H1 (cell line): ENCODE results near the gene MRPL55. TPM values are rescaled to one million over a fixed set of nuclear protein-coding genes. Genes with fewer than 3 reads are reported as not detected.

Experiments
- CTCF ChIA-PET: fragments of 300-600 bp; sonication (Branson Sonifier 250); formaldehyde crosslinking; loops from one replicate; lab custom pipeline; 2021; ENCODE audit not compliant: partially characterized antibody; lab: Charles Lee
- POLR2A ChIA-PET: fragments of 300-600 bp; sonication (Branson Sonifier 250); formaldehyde crosslinking; loops from one replicate; lab custom pipeline; 2021; ENCODE audit warnings: inconsistent platforms; ENCODE audit not compliant: partially characterized antibody; lab: Charles Lee
- DNase-seq, 2 experiments: peaks; one replicate each; pipeline versions ENCODE4 v3.0.0 to v3.0.0-alpha.2; 2010 to 2022; ENCODE audit warnings: low spot score in 2 of 2, low read depth in 1 of 2, mixed read lengths in 1 of 2
- FAIRE-seq: peaks from 2 replicates; lab custom pipeline; 2011; peaks lifted over from hg19 to GRCh38; lab: Jason Lieb, UNC
- H2AFZ ChIP-seq: 2 replicates; pipeline ENCODE4 v1.8.1; 2012; ENCODE audit warnings: low read length, inconsistent platforms
- H2AK5ac ChIP-seq: 2 replicates; pipeline ENCODE4 v1.6.1; 2013; ENCODE audit warnings: low read depth, low read length
- H2BK120ac ChIP-seq: replicated peaks from 2 replicates; pipeline ENCODE3; 2013; ENCODE audit warnings: low read depth, low read length, inconsistent platforms
- H2BK12ac ChIP-seq: 2 replicates; pipeline ENCODE4 v1.6.1; 2013; ENCODE audit warnings: low read depth, low read length
- H2BK15ac ChIP-seq: 2 replicates; pipeline ENCODE4 v1.6.1; 2013; ENCODE audit warnings: low read length
- H2BK20ac ChIP-seq: 2 replicates; pipeline ENCODE4 v1.6.1; 2013; ENCODE audit warnings: low read length
- H2BK5ac ChIP-seq: 2 replicates; pipeline ENCODE4 v1.6.1; 2013; ENCODE audit warnings: low read depth, low read length
- H3K14ac ChIP-seq: 2 replicates; pipeline ENCODE4 v1.6.1; 2013; ENCODE audit warnings: inconsistent platforms; ENCODE audit not compliant: insufficient read length
- H3K18ac ChIP-seq: 2 replicates; pipeline ENCODE4 v1.6.1; 2013; ENCODE audit warnings: low read length; ENCODE audit errors: extremely low read depth
- H3K23ac ChIP-seq: 2 replicates; pipeline ENCODE4 v1.6.1; 2013; ENCODE audit warnings: inconsistent platforms; ENCODE audit not compliant: insufficient read length
- H3K23me2 ChIP-seq: 2 replicates; pipeline ENCODE4 v1.6.1; 2013; ENCODE audit warnings: low read depth, low read length
- H3K27ac ChIP-seq: 2 replicates; pipeline ENCODE4 v1.6.1; 2011; ENCODE audit warnings: low read depth, low read length, inconsistent platforms
- H3K27me3 ChIP-seq, 4 experiments: replicated peaks in 1 of 4; 1 replicate in 1 of 4; 2 replicates in 3 of 4; pipeline versions ENCODE4 v1.6.1 to v1.8.1; 2011 to 2013; ENCODE audit warnings: low read length in 3 of 4, mild to moderate bottlenecking in 3 of 4, inconsistent platforms in 2 of 4, mixed read lengths in 2 of 4, moderate library complexity in 1 of 4; ENCODE audit not compliant: control insufficient read depth in 3 of 4, insufficient read depth in 3 of 4; ENCODE audit errors: extremely low read depth in 1 of 4
- H3K36me3 ChIP-seq, 4 experiments: 2 replicates each; pipeline versions ENCODE4 v1.6.1 to v1.8.1; 2011 to 2013; ENCODE audit warnings: mild to moderate bottlenecking in 4 of 4, low read length in 3 of 4, moderate library complexity in 2 of 4, control low read depth in 1 of 4, inconsistent platforms in 1 of 4; ENCODE audit not compliant: insufficient read depth in 4 of 4, control insufficient read depth in 2 of 4
- H3K4ac ChIP-seq: replicated peaks from 2 replicates; pipeline ENCODE3; 2013; ENCODE audit warnings: low read length, low read depth, mixed read lengths, inconsistent platforms; ENCODE audit not compliant: insufficient read length
- H3K4me1 ChIP-seq, 4 experiments: replicated peaks in 1 of 4; 1 replicate in 1 of 4; 2 replicates in 3 of 4; pipeline versions ENCODE4 v1.6.1 to v1.8.1; 2011 to 2013; ENCODE audit warnings: low read length in 3 of 4, inconsistent platforms in 2 of 4, mixed read lengths in 1 of 4; ENCODE audit not compliant: insufficient read depth in 4 of 4, control insufficient read depth in 3 of 4
- H3K4me2 ChIP-seq, 2 experiments: 2 replicates each; pipeline versions ENCODE4 v1.6.1 to v1.8.1; 2011 to 2013; ENCODE audit warnings: low read depth in 2 of 2, low read length in 2 of 2, control low read depth in 1 of 2, inconsistent platforms in 1 of 2, mild to moderate bottlenecking in 1 of 2; ENCODE audit not compliant: insufficient read depth in 1 of 2
- H3K4me3 ChIP-seq, 4 experiments: fragments of 200-600, 300-600 bp in 1 of 4; sonication (generic), shearing (Covaris generic), sonication (Bioruptor Twin) in 1 of 4; 2 replicates each; pipeline versions ENCODE4 v1.5.1 to v1.8.1; 2011 to 2016; ENCODE audit warnings: low read length in 4 of 4, low read depth in 3 of 4, control low read depth in 2 of 4, inconsistent platforms in 2 of 4, mild to moderate bottlenecking in 2 of 4, mixed read lengths in 1 of 4, moderate library complexity in 1 of 4; ENCODE audit not compliant: insufficient read depth in 2 of 4; ENCODE audit errors: extremely low read depth in 1 of 4
- H3K56ac ChIP-seq: replicated peaks from 2 replicates; pipeline ENCODE3; 2013; ENCODE audit warnings: low read depth, mild to moderate bottlenecking, mixed read lengths, low read length, inconsistent platforms; ENCODE audit not compliant: insufficient read length
- H3K79me1 ChIP-seq: 2 replicates; pipeline ENCODE4 v1.6.1; 2013; ENCODE audit warnings: low read depth, low read length, control low read depth
- H3K79me2 ChIP-seq, 2 experiments: 2 replicates each; pipeline versions ENCODE4 v1.6.1 to v1.8.1; 2012 to 2013; ENCODE audit warnings: low read length in 2 of 2, mild to moderate bottlenecking in 2 of 2, inconsistent platforms in 1 of 2; ENCODE audit not compliant: insufficient read depth in 2 of 2, control insufficient read depth in 1 of 2
- H3K9ac ChIP-seq, 4 experiments: replicated peaks in 1 of 4; 1 replicate in 1 of 4; 2 replicates in 3 of 4; pipeline versions ENCODE4 v1.6.1 to v1.8.1; 2011 to 2013; ENCODE audit warnings: low read depth in 3 of 4, low read length in 3 of 4, control low read depth in 2 of 4, mild to moderate bottlenecking in 2 of 4, moderate library complexity in 2 of 4, inconsistent platforms in 1 of 4; ENCODE audit errors: extremely low read depth in 1 of 4
- H3K9me3 ChIP-seq, 2 experiments: 2 replicates each; pipeline versions ENCODE4 v1.6.1 to v1.8.1; 2012 to 2013; ENCODE audit warnings: mild to moderate bottlenecking in 2 of 2, moderate library complexity in 2 of 2, control low read depth in 1 of 2, inconsistent platforms in 1 of 2, low read depth in 1 of 2, low read length in 1 of 2, mixed read lengths in 1 of 2; ENCODE audit not compliant: insufficient read depth in 2 of 2
- H4K20me1 ChIP-seq, 2 experiments: replicated peaks in 1 of 2; 2 replicates each; pipeline versions ENCODE3 to v1.8.1; 2011 to 2013; ENCODE audit warnings: inconsistent platforms in 2 of 2, low read length in 2 of 2, mild to moderate bottlenecking in 1 of 2; ENCODE audit not compliant: insufficient read depth in 2 of 2, control insufficient read depth in 1 of 2
- H4K5ac ChIP-seq: 2 replicates; pipeline ENCODE4 v1.6.1; 2013; ENCODE audit warnings: low read length, low read depth, mixed read lengths, inconsistent platforms; ENCODE audit not compliant: insufficient read length
- H4K8ac ChIP-seq: 2 replicates; pipeline ENCODE4 v1.8.0; 2013; ENCODE audit warnings: mild to moderate bottlenecking, moderate library complexity, low read length, inconsistent platforms; ENCODE audit not compliant: insufficient read depth; ENCODE audit errors: extremely low read depth
- H4K91ac ChIP-seq: replicated peaks from 2 replicates; pipeline ENCODE3; 2013; ENCODE audit warnings: low read length, mixed read lengths, inconsistent platforms; ENCODE audit not compliant: insufficient read length
- BACH1 ChIP-seq: IDR thresholded peaks from 2 replicates; pipeline ENCODE4 v1.6.1; 2012; ENCODE audit warnings: low read length, improper control_type of control experiment
- KDM1A ChIP-seq: fragments of 200-600, 300-600 bp; sonication (generic); IDR thresholded peaks from 2 replicates; pipeline ENCODE4 v1.7.1; 2016; ENCODE audit warnings: mild to moderate bottlenecking, low read length, borderline replicate concordance
- KDM4A ChIP-seq: IDR thresholded peaks from one replicate; pipeline ENCODE4 v1.7.1; 2012; ENCODE audit warnings: low read depth, mild to moderate bottlenecking, moderate library complexity, low read length, inconsistent platforms; ENCODE audit not compliant: severe bottlenecking
- POLR2AphosphoS5 ChIP-seq: IDR thresholded peaks from 2 replicates; pipeline ENCODE4 v1.6.1; 2011; ENCODE audit warnings: low read depth, low read length
- WGBS, 2 experiments: shearing (Covaris generic) in 1 of 2; methylation state at CpG; one replicate each; pipeline versions ENCODE4 v1.1.6 to v1.1.7; 2013 to 2015; ENCODE audit warnings: low lambda C conversion rate in 2 of 2, mixed read lengths in 2 of 2, inconsistent platforms in 1 of 2, low coverage in 1 of 2, missing lambda C conversion rate in 1 of 2; ENCODE audit not compliant: insufficient replicate concordance in 2 of 2, insufficient coverage in 1 of 2, insufficient read length in 1 of 2; ENCODE audit errors: extremely low coverage in 1 of 2, missing lambda C conversion rate in 1 of 2; 5-methylcytosine and 5-hydroxymethylcytosine counted together
- polyA plus RNA-seq, 7 experiments: library from polyadenylated mRNA; depleted of rRNA in 3 of 7; stranded (reverse) in 5 of 7; unstranded in 2 of 7; fragments of >200 nt in 5 of 7; fragments of 200-250 nt in 2 of 7; gene quantifications; 1 replicate in 5 of 7; 2 replicates in 1 of 7; 4 replicates in 1 of 7; pipeline versions ENCODE4 v1.2.1 to v1.2.3, GENCODE V29; 2011 to 2013; ENCODE audit warnings: missing spikeins in 2 of 7, mixed read lengths in 2 of 7
- total RNA-seq: library from RNA; stranded (reverse); fragmentation: NEBNext Ultra II Directional; extraction: Animal tissue kit (Norgen Biotek cat#: 25700); gene quantifications from 2 replicates; pipeline ENCODE4 v1.2.1, GENCODE V29; 2021

MRPL55 gene
- total and polyA plus RNA-seq, 2 of the 8 experiments (the other 6 are each of a cell fraction or from before 2014, with no cell fraction given) = 59.0 to 244 TPM

- WGBS, 2 experiments = 81% methylated on average over 14 of the region's 15 CpGs; no CpG with 5 or more reads in 1 of the 2 experiments
- CTCF ChIA-PET = interaction anchor here (0.6 to 14.1 kb wide), 4 partner anchors 17 to 408 kb away, joined by 3 to 197 read pairs (median 3); partner anchors contain the start of gene WNT3A
Measured at GRCh38 chr1:228063251-228064191, 45.6 kb downstream of the MRPL55 start.

More at GRCh38 chr1:228063251-228064191, 45.6 kb downstream of the MRPL55 start:
- FAIRE-seq (no peak), DNase-seq (no peak)
- no peak overlapping the region for H3K27ac ChIP-seq
- no peak overlapping the region for H2BK15ac ChIP-seq
- no peak overlapping the region for H4K8ac ChIP-seq
- no peak overlapping the region for H3K4me2 ChIP-seq
- no peak overlapping the region for H2BK5ac ChIP-seq
- H3K23me2 ChIP-seq = peaks cover 8% of the 10 kb centered on the region; the same call in 1 of the 2 replicates
- H3K9ac ChIP-seq = no peak overlapping the region
- no peak overlapping the region for H3K4me3 ChIP-seq
- H2BK12ac ChIP-seq = no peak overlapping the region
- H3K79me1 ChIP-seq = no peaks in the 10 kb centered on the region
- peaks cover 0 to 3% of the 10 kb centered on the region in 2 experiments for H4K20me1 ChIP-seq
- H3K23ac ChIP-seq = no peak overlapping the region
- H3K36me3 ChIP-seq = no peaks in the 10 kb centered on the region
- no peak overlapping the region for H2BK120ac ChIP-seq
- H3K9me3 ChIP-seq = no peaks in the 10 kb centered on the region
- H2AFZ ChIP-seq = no peak overlapping the region
- TF ChIP-seq KDM1A (no peak), KDM4A (no peak), BACH1 (no peak), POLR2AphosphoS5 (no peak)
- no peaks in the 10 kb centered on the region for H3K79me2 ChIP-seq
- H4K5ac ChIP-seq = no peak overlapping the region
- no peak overlapping the region for H3K18ac ChIP-seq
- no peak overlapping the region for H3K4ac ChIP-seq
- peaks cover 0 to 7% (median 2%) of the 10 kb centered on the region in 4 experiments; a peak in 3 of 7 replicates for H3K4me1 ChIP-seq
- no peak overlapping the region for H3K14ac ChIP-seq
- H3K56ac ChIP-seq = no peak overlapping the region
- H2BK20ac ChIP-seq = no peak overlapping the region
- H4K91ac ChIP-seq = no peak overlapping the region
- H3K27me3 ChIP-seq = peaks cover 28 to 76% (median 69%) of the 10 kb centered on the region in 4 experiments
- POLR2A ChIA-PET = no interaction called here
- H2AK5ac ChIP-seq = no peak overlapping the region
